K562 (cell line): Measurements from ENCODE around the gene PHYKPL. TPM values are rescaled to one million over a fixed set of nuclear protein-coding genes. Genes with fewer than 3 reads are reported as not detected.
A peak's percentile ranks its signal among the peaks of the same experiment; 100 is the strongest.

ENCODE experiments used
- ARID2 ChIP-seq: fragments of 450-650 bp; IDR thresholded peaks from 2 replicates; pipeline ENCODE4 v1.6.1; 2017; ENCODE audit warnings: antibody characterized with exemption, mild to moderate bottlenecking
- CBFA2T3 ChIP-seq: fragments of 450-650 bp; IDR thresholded peaks from 2 replicates; pipeline ENCODE4 v1.6.1; 2017
- CSDE1 ChIP-seq, 2 experiments: fragments of 450-650 bp; IDR thresholded peaks; 2 replicates each; pipeline ENCODE4 v1.6.1; 2016; ENCODE audit warnings: mild to moderate bottlenecking in 1 of 2
- CXXC5 ChIP-seq: fragments of 250-450 bp; sonication (Bioruptor Pico); IDR thresholded peaks from 2 replicates; pipeline ENCODE4 v1.8.0; 2022; ENCODE audit warnings: inconsistent platforms, mild to moderate bottlenecking, moderate library complexity
- ELK1 ChIP-seq: sonication (generic); formaldehyde crosslinking; IDR thresholded peaks from 2 replicates; pipeline ENCODE4 v1.8.1; 2022; ENCODE audit warnings: missing genetic modification reagents
- ESRRB ChIP-seq: fragments of 250-450 bp; sonication (Bioruptor Pico); IDR thresholded peaks from 2 replicates; pipeline ENCODE4 v1.5.0; 2020; ENCODE audit warnings: mild to moderate bottlenecking, moderate library complexity, borderline replicate concordance
- HNRNPK ChIP-seq: fragments of 200-400 bp; formaldehyde crosslinking; IDR thresholded peaks from one replicate; pipeline ENCODE4 v1.6.1; 2018; ENCODE audit warnings: mild to moderate bottlenecking, low read depth, low read length; ENCODE audit not compliant: poor library complexity, severe bottlenecking
- HNRNPLL ChIP-seq: fragments of 200-400 bp; formaldehyde crosslinking; IDR thresholded peaks from 2 replicates; pipeline ENCODE4 v1.6.1; 2017; ENCODE audit warnings: low read length, low read depth, mild to moderate bottlenecking; ENCODE audit not compliant: poor library complexity, severe bottlenecking
- JUND ChIP-seq, 2 experiments: IDR thresholded peaks; 2 replicates in 1 of 2; 3 replicates in 1 of 2; pipeline ENCODE4 v1.6.1; 2011; ENCODE audit warnings: borderline replicate concordance in 2 of 2, low read depth in 2 of 2, low read length in 2 of 2, improper control_type of control experiment in 1 of 2, missing biosample characterization in 1 of 2, missing genetic modification characterization in 1 of 2, missing genetic modification reagents in 1 of 2
- KHSRP ChIP-seq: fragments of 450-650 bp; IDR thresholded peaks from 2 replicates; pipeline ENCODE4 v1.6.1; 2017
- KLF10 ChIP-seq: fragments of 250-450 bp; sonication (Bioruptor Pico); IDR thresholded peaks from 2 replicates; pipeline ENCODE4 v1.6.1; 2021; ENCODE audit warnings: matching md5 sums
- MIER1 ChIP-seq: fragments of 450-650 bp; IDR thresholded peaks from 2 replicates; pipeline ENCODE4 v1.6.1; 2016; ENCODE audit warnings: antibody characterized with exemption, mild to moderate bottlenecking, low read depth
- NFIC ChIP-seq: fragments of 450-650 bp; IDR thresholded peaks from 2 replicates; pipeline ENCODE4 v1.6.1; 2017; ENCODE audit warnings: mild to moderate bottlenecking, inconsistent platforms
- NRF1 ChIP-seq, 2 experiments: fragments of 450-650 bp; IDR thresholded peaks in 1 of 2; conservative IDR thresholded peaks in 1 of 2; 2 replicates each; pipeline ENCODE4 v1.6.1; 2014; ENCODE audit warnings: mild to moderate bottlenecking in 2 of 2
- RAD21 ChIP-seq, 2 experiments: fragments of 250-450 bp in 1 of 2; fragments of 450-650 bp in 1 of 2; sonication (Bioruptor Pico) in 1 of 2; formaldehyde crosslinking in 1 of 2; IDR thresholded peaks in 1 of 2; conservative IDR thresholded peaks in 1 of 2; 2 replicates each; pipeline versions ENCODE4 v1.4.0 to v1.8.0; 2020 to 2022; ENCODE audit warnings: mild to moderate bottlenecking in 2 of 2, moderate library complexity in 1 of 2
- RBFOX2 ChIP-seq: fragments of 200-400 bp; formaldehyde crosslinking; IDR thresholded peaks from 2 replicates; pipeline ENCODE4 v1.6.1; 2017; ENCODE audit warnings: low read depth, mild to moderate bottlenecking, low read length, moderate library complexity
- SMAD3 ChIP-seq: fragments of 450-650 bp; formaldehyde crosslinking; conservative IDR thresholded peaks from 2 replicates; pipeline ENCODE4 v1.4.0; 2020; ENCODE audit warnings: mild to moderate bottlenecking
- SUPT5H ChIP-seq: fragments of 450-650 bp; IDR thresholded peaks from 2 replicates; pipeline ENCODE4 v1.6.1; 2016
- TEAD1 ChIP-seq, 2 experiments: fragments of 450-650 bp in 1 of 2; sonication (generic) in 1 of 2; formaldehyde crosslinking; IDR thresholded peaks; 2 replicates each; pipeline versions ENCODE4 v1.4.0 to v1.8.0; 2020 to 2022; ENCODE audit warnings: mild to moderate bottlenecking in 2 of 2, missing genetic modification reagents in 1 of 2
- YY1 ChIP-seq, 3 experiments: IDR thresholded peaks; 2 replicates each; pipeline ENCODE4 v1.6.1; 2011; ENCODE audit warnings: low read length in 2 of 3, mild to moderate bottlenecking in 2 of 3, moderate library complexity in 2 of 3, borderline replicate concordance in 1 of 3, control low read depth in 1 of 3, low read depth in 1 of 3; ENCODE audit not compliant: insufficient read depth in 3 of 3, insufficient replicate concordance in 2 of 3, control insufficient read depth in 1 of 3, insufficient read length in 1 of 3; ENCODE audit errors: extremely low read depth in 1 of 3
- ZBTB1 ChIP-seq: sonication (generic); formaldehyde crosslinking; IDR thresholded peaks from 2 replicates; pipeline ENCODE4 v1.8.1; 2023; ENCODE audit warnings: missing genetic modification reagents, low read depth, mild to moderate bottlenecking, borderline replicate concordance
- ZNF253 ChIP-seq: fragments of 250-450 bp; sonication (Bioruptor Pico); conservative IDR thresholded peaks from 2 replicates; pipeline ENCODE4 v1.6.1; 2021; ENCODE audit warnings: mild to moderate bottlenecking
- ZNF277 ChIP-seq: fragments of 250-450 bp; sonication (Bioruptor Pico); IDR thresholded peaks from 2 replicates; pipeline ENCODE4 v1.8.0; 2022; ENCODE audit warnings: inconsistent platforms, mild to moderate bottlenecking, moderate library complexity, borderline replicate concordance
- ZNF695 ChIP-seq: fragments of 450-650 bp; formaldehyde crosslinking; IDR thresholded peaks from 2 replicates; pipeline ENCODE4 v1.4.0; 2020; ENCODE audit warnings: mild to moderate bottlenecking, moderate library complexity
- polyA plus RNA-seq, 8 experiments: library from polyadenylated mRNA; depleted of rRNA in 4 of 8; stranded (reverse) in 5 of 8; unstranded in 3 of 8; fragments of >200 nt; fragmentation: Nextera tagmentation in 2 of 8; fragmentation: Illumina TruSeq in 1 of 8; extraction: Ambion mirVana in 2 of 8; extraction: Trizol in 1 of 8; gene quantifications; 2 replicates each; pipeline versions ENCODE4 v1.2.1 to v1.2.3, GENCODE V29; 2011 to 2014; ENCODE audit warnings: inconsistent platforms in 1 of 8, missing spikeins in 1 of 8
- total RNA-seq, 7 experiments: library from RNA; depleted of rRNA in 6 of 7; stranded (reverse); fragments of >200 nt in 6 of 7; fragmentation: Illumina TruSeq in 2 of 7; extraction: Trizol in 2 of 7; gene quantifications; 2 replicates each; pipeline versions ENCODE4 v1.2.1 to v1.2.3, GENCODE V29; 2011 to 2021; ENCODE audit warnings: low replicate concordance in 1 of 7
- TF ChIP-seq, protein P1 (sequence below): sonication (generic); formaldehyde crosslinking; IDR thresholded peaks from 2 replicates; pipeline ENCODE4 v1.8.0; 2022; ENCODE audit warnings: mild to moderate bottlenecking, low read depth, missing genetic modification reagents

Gene PHYKPL
- total and polyA plus RNA-seq, 9 of the 15 experiments (the other 6 are each of a cell fraction or from before 2014, with no cell fraction given) = 4.7 to 34.7 (median 18.6) TPM

- TF ChIP-seq JUND (IDR thresholded peaks at IDR 0.05; ENCODE audit: borderline replicate concordance, low read depth, low read length) = peak; percentile 27; the same call in 1 of the 2 replicates
- TF ChIP-seq JUND (tag; IDR thresholded peaks at IDR 0.05; ENCODE audit: borderline replicate concordance, low read depth, low read length) = no peak
- TF ChIP-seq CSDE1 (IDR thresholded peaks at IDR 0.05) = no peak
- no peak for TF ChIP-seq KLF10 (CRISPR knock-in tag)
- TF ChIP-seq TEAD1 (CRISPR knock-in tag; IDR thresholded peaks at IDR 0.05) = 0 out of 4 replicates have a peak, but pooled peaks of 1 of the 2 experiments have one; percentile 9
- TF ChIP-seq ESRRB (CRISPR knock-in tag) = no peak
- peak; percentile 93 to 98 for TF ChIP-seq RAD21 (CRISPR knock-in tag; conservative IDR thresholded peaks at IDR 0.05 in 1 of 2, IDR thresholded peaks at IDR 0.05 in 1 of 2)
- TF ChIP-seq NRF1 (conservative IDR thresholded peaks at IDR 0.05 in 1 of 2, IDR thresholded peaks at IDR 0.05 in 1 of 2) = no peak
- no peak for TF ChIP-seq SMAD3 (CRISPR knock-in tag)
- no peak for TF ChIP-seq ELK1
- TF ChIP-seq MIER1 = no peak
- peak; percentile 50 for TF ChIP-seq CXXC5 (CRISPR knock-in tag)
- no peak for TF ChIP-seq KHSRP
- TF ChIP-seq HNRNPLL = no peak
- TF ChIP-seq, protein P1, sequence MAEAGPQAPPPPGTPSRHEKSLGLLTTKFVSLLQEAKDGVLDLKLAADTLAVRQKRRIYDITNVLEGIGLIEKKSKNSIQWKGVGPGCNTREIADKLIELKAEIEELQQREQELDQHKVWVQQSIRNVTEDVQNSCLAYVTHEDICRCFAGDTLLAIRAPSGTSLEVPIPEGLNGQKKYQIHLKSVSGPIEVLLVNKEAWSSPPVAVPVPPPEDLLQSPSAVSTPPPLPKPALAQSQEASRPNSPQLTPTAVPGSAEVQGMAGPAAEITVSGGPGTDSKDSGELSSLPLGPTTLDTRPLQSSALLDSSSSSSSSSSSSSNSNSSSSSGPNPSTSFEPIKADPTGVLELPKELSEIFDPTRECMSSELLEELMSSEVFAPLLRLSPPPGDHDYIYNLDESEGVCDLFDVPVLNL = no peak
- no peak for TF ChIP-seq ZNF277 (CRISPR knock-in tag)
- TF ChIP-seq SUPT5H = no peak
- TF ChIP-seq ZNF253 = no peak
- TF ChIP-seq CBFA2T3 = no peak
- no peak for TF ChIP-seq ZNF695 (CRISPR knock-in tag)
- peak in 1 of 3 experiments; percentile 17 for TF ChIP-seq YY1 (IDR thresholded peaks at IDR 0.05; ENCODE audit: borderline replicate concordance in 1 of 3, control insufficient read depth in 1 of 3, extremely low read depth in 1 of 3, insufficient read depth in 3 of 3, insufficient read length in 1 of 3, insufficient replicate concordance in 2 of 3, low read depth in 1 of 3, low read length in 2 of 3)
- peak; percentile 86 for TF ChIP-seq NFIC
- no peak for TF ChIP-seq RBFOX2
- TF ChIP-seq ARID2 = peak; percentile 70; the same call in 1 of the 2 replicates
- no peak for TF ChIP-seq ZBTB1 (CRISPR knock-in tag)
- no peak for TF ChIP-seq HNRNPK
These were observed 47.3 kb upstream of the PHYKPL start (continued) for GRCh38 chr5:178279723-178280438.
